GM23248 (cell line): ENCODE results near the gene CNOT1. TPM values are rescaled to one million over a fixed set of nuclear protein-coding genes. Genes with fewer than 3 reads are reported as not detected.

Source experiments
- DNase-seq: peaks from one replicate; pipeline ENCODE4 v3.0.0-alpha.2; 2015
- H2AFZ ChIP-seq: fragments of 200-600 bp; sonication (generic); 2 replicates; pipeline ENCODE4 v1.6.1; 2016; ENCODE audit warnings: antibody characterized with exemption
- H3F3A ChIP-seq: fragments of 200-600 bp; sonication (generic); 2 replicates; pipeline ENCODE4 v1.6.1; 2016; ENCODE audit warnings: mild to moderate bottlenecking, antibody characterized with exemption, mixed run types; ENCODE audit not compliant: insufficient read depth
- H3K27ac ChIP-seq: fragments of 200-600 bp; sonication (generic); 2 replicates; pipeline ENCODE4 v1.5.1; 2016; ENCODE audit warnings: mild to moderate bottlenecking
- H3K27me3 ChIP-seq: fragments of 200-600 bp; sonication (generic); replicated peaks from 2 replicates; pipeline ENCODE4 v1.6.1; 2016; ENCODE audit warnings: mild to moderate bottlenecking; ENCODE audit not compliant: insufficient read depth
- H3K36me3 ChIP-seq: fragments of 200-600 bp; sonication (generic); 2 replicates; pipeline ENCODE4 v1.6.1; 2016; ENCODE audit warnings: low read depth, mild to moderate bottlenecking
- H3K4me1 ChIP-seq: fragments of 200-600 bp; sonication (generic); 2 replicates; pipeline ENCODE4 v1.6.1; 2016; ENCODE audit warnings: mild to moderate bottlenecking; ENCODE audit not compliant: insufficient read depth
- H3K4me2 ChIP-seq: fragments of 200-600 bp; sonication (generic); one replicate; pipeline ENCODE4 v1.6.1; 2016; ENCODE audit warnings: mild to moderate bottlenecking; ENCODE audit not compliant: unreplicated experiment
- H3K4me3 ChIP-seq: fragments of 200-600 bp; sonication (generic); 2 replicates; pipeline ENCODE4 v1.5.1; 2016; ENCODE audit warnings: mild to moderate bottlenecking
- H3K79me2 ChIP-seq: fragments of 200-600 bp; sonication (generic); 2 replicates; pipeline ENCODE4 v1.6.1; 2016; ENCODE audit warnings: mild to moderate bottlenecking; ENCODE audit not compliant: insufficient read depth
- H3K9ac ChIP-seq: fragments of 200-600 bp; sonication (generic); 2 replicates; pipeline ENCODE4 v1.6.1; 2016; ENCODE audit warnings: mild to moderate bottlenecking
- H3K9me2 ChIP-seq: fragments of 200-600 bp; sonication (generic); 2 replicates; pipeline ENCODE4 v1.6.1; 2016; ENCODE audit warnings: mixed run types, mild to moderate bottlenecking, moderate library complexity; ENCODE audit not compliant: insufficient read depth
- H3K9me3 ChIP-seq: fragments of 200-600 bp; sonication (generic); one replicate; pipeline ENCODE4 v1.6.1; 2017; ENCODE audit warnings: low read depth
- H4K20me1 ChIP-seq: fragments of 200-600 bp; sonication (generic); 2 replicates; pipeline ENCODE4 v1.6.0; 2016; ENCODE audit not compliant: insufficient read depth
- EZH2 ChIP-seq: fragments of 200-600 bp; sonication (generic); IDR thresholded peaks from 2 replicates; pipeline ENCODE4 v1.6.1; 2018; ENCODE audit warnings: antibody characterized with exemption, mild to moderate bottlenecking; ENCODE audit not compliant: insufficient read depth, poor library complexity, severe bottlenecking
- EZH2phosphoT487 ChIP-seq: fragments of 200-600 bp; sonication (generic); IDR thresholded peaks from 2 replicates; pipeline ENCODE4 v1.6.1; 2018; ENCODE audit warnings: antibody characterized with exemption, moderate library complexity, mild to moderate bottlenecking, low read depth; ENCODE audit not compliant: insufficient read depth
- WGBS, 2 experiments: methylation state at CpG; one replicate each; pipeline ENCODE4 v1.1.6; 2015 to 2017; ENCODE audit warnings: low lambda C conversion rate in 2 of 2, low coverage in 1 of 2; ENCODE audit errors: missing lambda C conversion rate in 2 of 2; 5-methylcytosine and 5-hydroxymethylcytosine counted together
- in situ Hi-C: fragments of 300-500 bp; cut with MboI; formaldehyde crosslinking; loops from 2 replicates; pipeline ENCODE4 v1.15.0; 2020
- polyA plus RNA-seq: library from polyadenylated mRNA; unstranded; fragments of >200 nt; fragmentation: Nextera tagmentation; extraction: Ambion mirVana; gene quantifications from 2 replicates; pipeline ENCODE4 v1.2.1, GENCODE V29; 2016
- total RNA-seq: library from RNA; depleted of rRNA; stranded (reverse); fragments of >200 nt; shearing (Covaris generic); gene quantifications from 2 replicates; pipeline ENCODE4 v1.2.3, GENCODE V29; 2014

Gene CNOT1
- total and polyA plus RNA-seq, 2 experiments from 2014 or later, result 35.6 to 93.1 TPM

GRCh38 chr16:58536278-58536677 is 93.3 kb downstream of the CNOT1 start:
- no peak for DNase-seq
- no peak for TF ChIP-seq EZH2phosphoT487
- TF ChIP-seq EZH2, result no peak
- Histone ChIP-seq H3K9ac (no peak overlapping the region), H4K20me1 (no peaks in the 10 kb centered on the region), H3K4me1 (no peaks in the 10 kb centered on the region), H3K9me2 (no peaks in the 10 kb centered on the region), H3K36me3 (peaks cover 81% of the 10 kb centered on the region), H3K4me2 (no peak overlapping the region), H3K27me3 (no peaks in the 10 kb centered on the region), H3K27ac (no peak overlapping the region), H3K79me2 (0 out of 2 replicates have a peak, but pooled peaks cover 7% of the 10 kb centered on the region), H2AFZ (no peak overlapping the region), H3K9me3 (no peaks in the 10 kb centered on the region), H3F3A (peaks cover 12% of the 10 kb centered on the region; the same call in 1 of the 2 replicates), H3K4me3 (no peak overlapping the region)
- in situ Hi-C loops, result no loop called here
- WGBS, 2 experiments, result 90 to 91% methylated on average over 5 of the region's 5 CpGs

- in situ Hi-C loops, result no loop called here
- peaks cover 22% of the 10 kb centered on the region; the same call in 1 of the 2 replicates for H3F3A ChIP-seq
- TF ChIP-seq EZH2, result no peak
- TF ChIP-seq EZH2phosphoT487, result no peak
- H3K79me2 ChIP-seq, result 0 out of 2 replicates have a peak, but pooled peaks cover 7% of the 10 kb centered on the region
- H3K4me3 ChIP-seq, result no peak overlapping the region
- H3K9ac ChIP-seq, result no peak overlapping the region
- H4K20me1 ChIP-seq, result no peaks in the 10 kb centered on the region
- no peak for DNase-seq
- H2AFZ ChIP-seq, result no peak overlapping the region
- 99 to 100% methylated on average over 3 of the region's 3 CpGs for WGBS, 2 experiments
- no peaks in the 10 kb centered on the region for H3K27me3 ChIP-seq
- no peaks in the 10 kb centered on the region for H3K9me2 ChIP-seq
- H3K27ac ChIP-seq, result no peak overlapping the region
- no peaks in the 10 kb centered on the region for H3K4me1 ChIP-seq
- no peaks in the 10 kb centered on the region for H3K9me3 ChIP-seq
- H3K4me2 ChIP-seq, result no peak overlapping the region
- peaks cover 81% of the 10 kb centered on the region for H3K36me3 ChIP-seq
Observed at GRCh38 chr16:58535100-58535499, 94.5 kb downstream of the CNOT1 start.

- Histone ChIP-seq H3F3A (peaks cover 22% of the 10 kb centered on the region; the same call in 1 of the 2 replicates), H3K79me2 (0 out of 2 replicates have a peak, but pooled peaks cover 7% of the 10 kb centered on the region), H3K4me1 (no peaks in the 10 kb centered on the region), H4K20me1 (no peaks in the 10 kb centered on the region), H2AFZ (no peak overlapping the region), H3K27me3 (no peaks in the 10 kb centered on the region), H3K9me2 (no peaks in the 10 kb centered on the region), H3K4me3 (no peak overlapping the region), H3K36me3 (peaks cover 76% of the 10 kb centered on the region), H3K9me3 (no peaks in the 10 kb centered on the region), H3K4me2 (no peak overlapping the region), H3K27ac (no peak overlapping the region), H3K9ac (no peak overlapping the region)
- in situ Hi-C loops, result no loop called here
- TF ChIP-seq EZH2phosphoT487 (no peak), EZH2 (no peak)
- DNase-seq, result no peak
- WGBS, 2 experiments, result 96 to 97% methylated on average over 14 of the region's 14 CpGs
Observed at GRCh38 chr16:58533751-58534470, 95.7 kb downstream of the CNOT1 start.

- H3K27ac ChIP-seq, result no peak overlapping the region
- H4K20me1 ChIP-seq, result no peaks in the 10 kb centered on the region
- 95 to 98% methylated on average over 3 of the region's 3 CpGs for WGBS, 2 experiments
- H3K36me3 ChIP-seq, result peaks cover 73% of the 10 kb centered on the region
- in situ Hi-C loops, result no loop called here
- no peaks in the 10 kb centered on the region for H3K27me3 ChIP-seq
- H3F3A ChIP-seq, result peaks cover 22% of the 10 kb centered on the region; the same call in 1 of the 2 replicates
- no peaks in the 10 kb centered on the region for H3K9me3 ChIP-seq
- no peak for DNase-seq
- no peak overlapping the region for H2AFZ ChIP-seq
- no peaks in the 10 kb centered on the region for H3K9me2 ChIP-seq
- H3K79me2 ChIP-seq, result 0 out of 2 replicates have a peak, but pooled peaks cover 7% of the 10 kb centered on the region
- no peak overlapping the region for H3K4me3 ChIP-seq
- H3K9ac ChIP-seq, result no peak overlapping the region
- TF ChIP-seq EZH2 (no peak), EZH2phosphoT487 (no peak)
- H3K4me1 ChIP-seq, result no peaks in the 10 kb centered on the region
- H3K4me2 ChIP-seq, result no peak overlapping the region
Observed at GRCh38 chr16:58532414-58532813, 97.2 kb downstream of the CNOT1 start.
